ENCODE measurements around the gene SMCO2. TPM values are rescaled to one million over a fixed set of nuclear protein-coding genes. Genes with fewer than 3 reads are reported as not detected.

Gene SMCO2
- total RNA-seq, 1 experiment from 2014 or later: 0.36 TPM

- no TSS peak for BruUV-seq (replicated peaks)
- Histone ChIP-seq H3K27ac (ENCODE audit: low read length) (no peak overlapping the region), H3K9me3 (ENCODE audit: control insufficient read depth, insufficient read depth, low read depth, low read length) (no peaks in the 10 kb centered on the region), H3K36me3 (ENCODE audit: control insufficient read depth, insufficient read depth, low read length) (no peaks in the 10 kb centered on the region), H3K27me3 (ENCODE audit: control insufficient read depth, insufficient read depth, low read length) (no peaks in the 10 kb centered on the region), H3K4me1 (ENCODE audit: control insufficient read depth, insufficient read depth, low read length) (no peaks in the 10 kb centered on the region), H3K4me3 (ENCODE audit: low read depth in 2 of 2, low read length in 2 of 2) (no peak overlapping the region)
- ChIA-PET POLR2A (interaction anchor here (0.7 kb wide), 1 partner anchor 1676 kb away, joined by 3 read pairs; no protein-coding TSS in a partner anchor), CTCF (interaction anchor here (0.6 to 1.2 kb wide), 4 partner anchors 9 to 912 kb away, joined by 3 to 5 read pairs (median 3); no protein-coding TSS in a partner anchor)
- TF ChIP-seq CTCF (IDR thresholded peaks at IDR 0.05) (peak; percentile 80), REST (IDR thresholded peaks at IDR 0.05; ENCODE audit: insufficient read depth in 1 of 2, low read depth in 2 of 2, low read length in 1 of 2) (no peak), POLR2AphosphoS5 (IDR thresholded peaks at IDR 0.05; ENCODE audit: low read depth, low read length) (no peak), TCF7L2 (IDR thresholded peaks at IDR 0.05; ENCODE audit: low read depth, low read length) (no peak)
- intact Hi-C loops (cut with micrococcal nuclease; ENCODE audit: unreplicated experiment) (loop anchor here (1.0 to 5.0 kb wide), 2 partner anchors 228 to 278 kb away; no protein-coding TSS in a partner anchor), in situ Hi-C loops (cut with HindIII; ENCODE audit: low pct_unique_long_range_greater_than_20kb, low sequenced_read_pairs) (no loop called here)
- DNase-seq (ENCODE audit: low read depth, low spot score) (peak; percentile 30), ATAC-seq (peak; percentile 85)
These were observed 21.8 kb upstream of the SMCO2 start for GRCh38 chr12:27424631-27425230.

- no TSS peak for BruUV-seq (replicated peaks)
- in situ Hi-C loops (cut with HindIII; ENCODE audit: low pct_unique_long_range_greater_than_20kb, low sequenced_read_pairs) (no loop called here), intact Hi-C loops (cut with micrococcal nuclease; ENCODE audit: unreplicated experiment) (no loop called here)
- H3K27ac ChIP-seq (ENCODE audit: low read length): no peak overlapping the region
- H3K9me3 ChIP-seq (ENCODE audit: control insufficient read depth, insufficient read depth, low read depth, low read length): no peaks in the 10 kb centered on the region
- H3K27me3 ChIP-seq (ENCODE audit: control insufficient read depth, insufficient read depth, low read length): no peaks in the 10 kb centered on the region
- TF ChIP-seq POLR2AphosphoS5 (IDR thresholded peaks at IDR 0.05; ENCODE audit: low read depth, low read length): no peak
- no peak for TF ChIP-seq SIN3A (IDR thresholded peaks at IDR 0.05; ENCODE audit: borderline replicate concordance, insufficient read depth, low read depth, low read length)
- no peak for TF ChIP-seq REST (IDR thresholded peaks at IDR 0.05; ENCODE audit: insufficient read depth in 1 of 2, low read depth in 2 of 2, low read length in 1 of 2)
- no peak for TF ChIP-seq CTCF (IDR thresholded peaks at IDR 0.05)
- no peak for TF ChIP-seq TCF7L2 (IDR thresholded peaks at IDR 0.05; ENCODE audit: low read depth, low read length)
- ChIA-PET CTCF (interaction anchor here (0.7 to 1.2 kb wide), 2 partner anchors 9 to 912 kb away, joined by 3 to 5 read pairs; no protein-coding TSS in a partner anchor), POLR2A (no interaction called here)
- ATAC-seq (no peak), DNase-seq (ENCODE audit: low read depth, low spot score) (no peak)
- H3K36me3 ChIP-seq (ENCODE audit: control insufficient read depth, insufficient read depth, low read length): no peaks in the 10 kb centered on the region
- no peaks in the 10 kb centered on the region for H3K4me1 ChIP-seq (ENCODE audit: control insufficient read depth, insufficient read depth, low read length)
- no peak overlapping the region for H3K4me3 ChIP-seq (ENCODE audit: low read depth in 2 of 2, low read length in 2 of 2)
These were observed 21.2 kb upstream of the SMCO2 start for GRCh38 chr12:27425306-27425705.

Data from Panc1 (cell line).